ENCODE results near the gene SEMA6A. TPM values are rescaled to one million over a fixed set of nuclear protein-coding genes. Genes with fewer than 3 reads are reported as not detected.

Gene SEMA6A
- total RNA-seq, 1 experiment from 2014 or later, result 406 TPM

DNA sequence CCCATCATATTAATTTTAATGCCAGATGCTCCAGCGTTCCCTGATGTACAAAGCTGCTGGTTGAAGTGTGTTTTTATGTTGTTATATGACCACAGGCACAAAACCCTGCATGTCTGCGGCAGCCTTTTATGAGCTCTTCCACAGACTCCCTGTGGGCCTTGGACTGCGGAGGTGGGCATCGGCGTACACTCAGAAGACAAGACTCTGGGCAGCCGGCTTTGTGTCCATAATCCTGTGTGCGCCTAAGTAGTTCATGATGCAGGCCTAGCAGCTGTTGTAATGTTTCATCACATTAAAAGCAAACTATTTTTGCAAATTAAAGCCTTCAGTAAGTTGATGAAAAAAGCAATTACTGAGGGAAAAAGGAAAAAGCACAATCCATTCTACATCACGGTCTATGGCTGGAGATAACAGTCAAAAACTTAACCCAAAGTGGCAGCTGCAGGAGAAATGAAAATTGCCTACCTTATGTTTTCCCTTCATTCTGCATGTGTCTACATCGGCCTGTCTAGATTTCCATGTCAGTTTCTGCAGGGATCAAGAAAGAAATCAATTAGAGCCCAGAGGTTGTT lies 78.8 kb downstream of the SEMA6A start (continued):
- TF ChIP-seq, protein P1, sequence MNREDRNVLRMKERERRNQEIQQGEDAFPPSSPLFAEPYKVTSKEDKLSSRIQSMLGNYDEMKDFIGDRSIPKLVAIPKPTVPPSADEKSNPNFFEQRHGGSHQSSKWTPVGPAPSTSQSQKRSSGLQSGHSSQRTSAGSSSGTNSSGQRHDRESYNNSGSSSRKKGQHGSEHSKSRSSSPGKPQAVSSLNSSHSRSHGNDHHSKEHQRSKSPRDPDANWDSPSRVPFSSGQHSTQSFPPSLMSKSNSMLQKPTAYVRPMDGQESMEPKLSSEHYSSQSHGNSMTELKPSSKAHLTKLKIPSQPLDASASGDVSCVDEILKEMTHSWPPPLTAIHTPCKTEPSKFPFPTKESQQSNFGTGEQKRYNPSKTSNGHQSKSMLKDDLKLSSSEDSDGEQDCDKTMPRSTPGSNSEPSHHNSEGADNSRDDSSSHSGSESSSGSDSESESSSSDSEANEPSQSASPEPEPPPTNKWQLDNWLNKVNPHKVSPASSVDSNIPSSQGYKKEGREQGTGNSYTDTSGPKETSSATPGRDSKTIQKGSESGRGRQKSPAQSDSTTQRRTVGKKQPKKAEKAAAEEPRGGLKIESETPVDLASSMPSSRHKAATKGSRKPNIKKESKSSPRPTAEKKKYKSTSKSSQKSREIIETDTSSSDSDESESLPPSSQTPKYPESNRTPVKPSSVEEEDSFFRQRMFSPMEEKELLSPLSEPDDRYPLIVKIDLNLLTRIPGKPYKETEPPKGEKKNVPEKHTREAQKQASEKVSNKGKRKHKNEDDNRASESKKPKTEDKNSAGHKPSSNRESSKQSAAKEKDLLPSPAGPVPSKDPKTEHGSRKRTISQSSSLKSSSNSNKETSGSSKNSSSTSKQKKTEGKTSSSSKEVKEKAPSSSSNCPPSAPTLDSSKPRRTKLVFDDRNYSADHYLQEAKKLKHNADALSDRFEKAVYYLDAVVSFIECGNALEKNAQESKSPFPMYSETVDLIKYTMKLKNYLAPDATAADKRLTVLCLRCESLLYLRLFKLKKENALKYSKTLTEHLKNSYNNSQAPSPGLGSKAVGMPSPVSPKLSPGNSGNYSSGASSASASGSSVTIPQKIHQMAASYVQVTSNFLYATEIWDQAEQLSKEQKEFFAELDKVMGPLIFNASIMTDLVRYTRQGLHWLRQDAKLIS (CRISPR knock-in tag; IDR thresholded peaks at IDR 0.05; ENCODE audit: borderline replicate concordance), result no peak
- TF ChIP-seq, protein P2, sequence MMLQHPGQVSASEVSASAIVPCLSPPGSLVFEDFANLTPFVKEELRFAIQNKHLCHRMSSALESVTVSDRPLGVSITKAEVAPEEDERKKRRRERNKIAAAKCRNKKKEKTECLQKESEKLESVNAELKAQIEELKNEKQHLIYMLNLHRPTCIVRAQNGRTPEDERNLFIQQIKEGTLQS (CRISPR knock-in tag; conservative IDR thresholded peaks at IDR 0.05), result no peak

DNA sequence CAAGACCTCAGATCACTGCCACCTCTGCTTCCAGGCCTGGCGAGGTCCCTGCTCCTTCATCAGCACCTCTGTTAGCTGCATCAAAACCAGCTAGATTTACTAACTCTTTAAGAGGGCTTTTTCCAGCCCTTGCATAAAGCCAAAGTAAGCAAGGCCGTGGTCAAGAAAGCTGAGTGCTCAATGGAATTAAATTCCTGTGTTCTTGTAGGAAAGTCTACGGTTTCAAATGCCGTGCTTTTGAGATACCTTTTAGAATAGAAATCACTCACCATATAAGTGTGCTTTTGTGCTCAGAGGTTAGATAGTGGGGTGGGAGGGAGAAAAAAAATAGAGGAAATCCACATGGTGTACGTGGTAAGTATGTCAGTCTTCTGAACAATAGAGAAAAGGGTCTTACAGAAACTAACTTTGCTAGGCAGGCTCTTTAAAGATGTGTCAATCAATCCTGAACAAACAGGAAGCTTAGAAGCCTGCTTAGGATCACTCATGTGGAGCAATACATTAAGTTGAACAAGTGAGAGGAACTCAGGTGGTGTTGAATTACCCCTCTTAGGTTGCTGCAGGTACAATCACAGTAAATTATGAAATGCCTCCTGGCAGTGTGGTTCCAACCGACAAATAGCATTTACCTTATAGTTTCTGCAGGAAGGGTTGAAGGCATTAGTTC lies 79.7 kb downstream of the SEMA6A start:
- Mint-ChIP-seq H3K9me3 (no peaks in the 10 kb centered on the region), H3K4me1 (peaks cover 48% of the 10 kb centered on the region), H3K4me3 (no peak overlapping the region), H3K27ac (peak overlapping the region; percentile 90), H3K36me3 (peaks cover 88% of the 10 kb centered on the region), H3K27me3 (ENCODE audit: low read depth) (no peaks in the 10 kb centered on the region)
- DNase-seq (ENCODE audit: low spot score) (no peak), ATAC-seq (no peak)
- no peak for TF ChIP-seq ETV6 (CRISPR knock-in tag; IDR thresholded peaks at IDR 0.05)
- TF ChIP-seq, protein P3, sequence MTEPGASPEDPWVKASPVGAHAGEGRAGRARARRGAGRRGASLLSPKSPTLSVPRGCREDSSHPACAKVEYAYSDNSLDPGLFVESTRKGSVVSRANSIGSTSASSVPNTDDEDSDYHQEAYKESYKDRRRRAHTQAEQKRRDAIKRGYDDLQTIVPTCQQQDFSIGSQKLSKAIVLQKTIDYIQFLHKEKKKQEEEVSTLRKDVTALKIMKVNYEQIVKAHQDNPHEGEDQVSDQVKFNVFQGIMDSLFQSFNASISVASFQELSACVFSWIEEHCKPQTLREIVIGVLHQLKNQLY (CRISPR knock-in tag; IDR thresholded peaks at IDR 0.05), result no peak
- TF ChIP-seq, protein P4, sequence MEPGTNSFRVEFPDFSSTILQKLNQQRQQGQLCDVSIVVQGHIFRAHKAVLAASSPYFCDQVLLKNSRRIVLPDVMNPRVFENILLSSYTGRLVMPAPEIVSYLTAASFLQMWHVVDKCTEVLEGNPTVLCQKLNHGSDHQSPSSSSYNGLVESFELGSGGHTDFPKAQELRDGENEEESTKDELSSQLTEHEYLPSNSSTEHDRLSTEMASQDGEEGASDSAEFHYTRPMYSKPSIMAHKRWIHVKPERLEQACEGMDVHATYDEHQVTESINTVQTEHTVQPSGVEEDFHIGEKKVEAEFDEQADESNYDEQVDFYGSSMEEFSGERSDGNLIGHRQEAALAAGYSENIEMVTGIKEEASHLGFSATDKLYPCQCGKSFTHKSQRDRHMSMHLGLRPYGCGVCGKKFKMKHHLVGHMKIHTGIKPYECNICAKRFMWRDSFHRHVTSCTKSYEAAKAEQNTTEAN (CRISPR knock-in tag; IDR thresholded peaks at IDR 0.05), result no peak
- TF ChIP-seq, protein P5, sequence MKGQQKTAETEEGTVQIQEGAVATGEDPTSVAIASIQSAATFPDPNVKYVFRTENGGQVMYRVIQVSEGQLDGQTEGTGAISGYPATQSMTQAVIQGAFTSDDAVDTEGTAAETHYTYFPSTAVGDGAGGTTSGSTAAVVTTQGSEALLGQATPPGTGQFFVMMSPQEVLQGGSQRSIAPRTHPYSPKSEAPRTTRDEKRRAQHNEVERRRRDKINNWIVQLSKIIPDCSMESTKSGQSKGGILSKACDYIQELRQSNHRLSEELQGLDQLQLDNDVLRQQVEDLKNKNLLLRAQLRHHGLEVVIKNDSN (CRISPR knock-in tag; IDR thresholded peaks at IDR 0.05), result no peak
- CTCF ChIA-PET, result no interaction called here
- POLR2A ChIA-PET, result no interaction called here

DNA sequence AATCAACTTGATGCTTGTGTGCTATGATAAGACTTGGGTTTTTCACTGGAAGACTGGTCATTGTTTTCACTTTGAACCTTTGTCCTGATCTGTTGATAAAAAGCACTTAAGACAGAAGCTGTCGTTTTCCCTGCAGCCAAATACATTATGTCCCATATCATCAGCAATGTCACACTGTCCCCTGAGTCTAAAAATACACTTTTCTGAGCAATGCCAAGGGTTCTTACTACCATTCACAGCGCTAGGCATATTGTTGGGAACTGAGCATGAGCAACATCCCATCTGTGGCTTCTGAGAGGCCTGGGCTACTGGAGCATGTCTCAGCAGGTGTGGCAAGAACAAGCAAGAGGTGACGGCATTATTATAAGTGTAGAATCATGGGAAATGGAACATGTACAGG lies 81.8 kb downstream of the SEMA6A start:
- DNase-seq (ENCODE audit: low spot score) (no peak), ATAC-seq (no peak)
- H3K4me3 Mint-ChIP-seq, result no peak overlapping the region
- H3K27me3 Mint-ChIP-seq (ENCODE audit: low read depth), result no peaks in the 10 kb centered on the region
- peak overlapping the region; percentile 90 for H3K27ac Mint-ChIP-seq
- H3K9me3 Mint-ChIP-seq, result no peaks in the 10 kb centered on the region
- peaks cover 96% of the 10 kb centered on the region for H3K36me3 Mint-ChIP-seq
- peaks cover 30% of the 10 kb centered on the region for H3K4me1 Mint-ChIP-seq
- CTCF ChIA-PET, result no interaction called here
- POLR2A ChIA-PET, result no interaction called here
- TF ChIP-seq, protein P6, sequence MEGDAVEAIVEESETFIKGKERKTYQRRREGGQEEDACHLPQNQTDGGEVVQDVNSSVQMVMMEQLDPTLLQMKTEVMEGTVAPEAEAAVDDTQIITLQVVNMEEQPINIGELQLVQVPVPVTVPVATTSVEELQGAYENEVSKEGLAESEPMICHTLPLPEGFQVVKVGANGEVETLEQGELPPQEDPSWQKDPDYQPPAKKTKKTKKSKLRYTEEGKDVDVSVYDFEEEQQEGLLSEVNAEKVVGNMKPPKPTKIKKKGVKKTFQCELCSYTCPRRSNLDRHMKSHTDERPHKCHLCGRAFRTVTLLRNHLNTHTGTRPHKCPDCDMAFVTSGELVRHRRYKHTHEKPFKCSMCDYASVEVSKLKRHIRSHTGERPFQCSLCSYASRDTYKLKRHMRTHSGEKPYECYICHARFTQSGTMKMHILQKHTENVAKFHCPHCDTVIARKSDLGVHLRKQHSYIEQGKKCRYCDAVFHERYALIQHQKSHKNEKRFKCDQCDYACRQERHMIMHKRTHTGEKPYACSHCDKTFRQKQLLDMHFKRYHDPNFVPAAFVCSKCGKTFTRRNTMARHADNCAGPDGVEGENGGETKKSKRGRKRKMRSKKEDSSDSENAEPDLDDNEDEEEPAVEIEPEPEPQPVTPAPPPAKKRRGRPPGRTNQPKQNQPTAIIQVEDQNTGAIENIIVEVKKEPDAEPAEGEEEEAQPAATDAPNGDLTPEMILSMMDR (IDR thresholded peaks at IDR 0.05), result no peak
- TF ChIP-seq, protein P7, sequence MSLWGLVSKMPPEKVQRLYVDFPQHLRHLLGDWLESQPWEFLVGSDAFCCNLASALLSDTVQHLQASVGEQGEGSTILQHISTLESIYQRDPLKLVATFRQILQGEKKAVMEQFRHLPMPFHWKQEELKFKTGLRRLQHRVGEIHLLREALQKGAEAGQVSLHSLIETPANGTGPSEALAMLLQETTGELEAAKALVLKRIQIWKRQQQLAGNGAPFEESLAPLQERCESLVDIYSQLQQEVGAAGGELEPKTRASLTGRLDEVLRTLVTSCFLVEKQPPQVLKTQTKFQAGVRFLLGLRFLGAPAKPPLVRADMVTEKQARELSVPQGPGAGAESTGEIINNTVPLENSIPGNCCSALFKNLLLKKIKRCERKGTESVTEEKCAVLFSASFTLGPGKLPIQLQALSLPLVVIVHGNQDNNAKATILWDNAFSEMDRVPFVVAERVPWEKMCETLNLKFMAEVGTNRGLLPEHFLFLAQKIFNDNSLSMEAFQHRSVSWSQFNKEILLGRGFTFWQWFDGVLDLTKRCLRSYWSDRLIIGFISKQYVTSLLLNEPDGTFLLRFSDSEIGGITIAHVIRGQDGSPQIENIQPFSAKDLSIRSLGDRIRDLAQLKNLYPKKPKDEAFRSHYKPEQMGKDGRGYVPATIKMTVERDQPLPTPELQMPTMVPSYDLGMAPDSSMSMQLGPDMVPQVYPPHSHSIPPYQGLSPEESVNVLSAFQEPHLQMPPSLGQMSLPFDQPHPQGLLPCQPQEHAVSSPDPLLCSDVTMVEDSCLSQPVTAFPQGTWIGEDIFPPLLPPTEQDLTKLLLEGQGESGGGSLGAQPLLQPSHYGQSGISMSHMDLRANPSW (CRISPR knock-in tag; conservative IDR thresholded peaks at IDR 0.05; ENCODE audit: low read depth), result no peak
- no peak for TF ChIP-seq CBFB (CRISPR knock-in tag; IDR thresholded peaks at IDR 0.05; ENCODE audit: low read depth)
- TF ChIP-seq NFE2L1 (CRISPR knock-in tag; IDR thresholded peaks at IDR 0.05), result no peak
- TF ChIP-seq ZNF317 (CRISPR knock-in tag; IDR thresholded peaks at IDR 0.05; ENCODE audit: borderline replicate concordance, low read depth), result no peak
- TF ChIP-seq ZNF219 (CRISPR knock-in tag; IDR thresholded peaks at IDR 0.05; ENCODE audit: borderline replicate concordance), result no peak
- TF ChIP-seq, protein P8, sequence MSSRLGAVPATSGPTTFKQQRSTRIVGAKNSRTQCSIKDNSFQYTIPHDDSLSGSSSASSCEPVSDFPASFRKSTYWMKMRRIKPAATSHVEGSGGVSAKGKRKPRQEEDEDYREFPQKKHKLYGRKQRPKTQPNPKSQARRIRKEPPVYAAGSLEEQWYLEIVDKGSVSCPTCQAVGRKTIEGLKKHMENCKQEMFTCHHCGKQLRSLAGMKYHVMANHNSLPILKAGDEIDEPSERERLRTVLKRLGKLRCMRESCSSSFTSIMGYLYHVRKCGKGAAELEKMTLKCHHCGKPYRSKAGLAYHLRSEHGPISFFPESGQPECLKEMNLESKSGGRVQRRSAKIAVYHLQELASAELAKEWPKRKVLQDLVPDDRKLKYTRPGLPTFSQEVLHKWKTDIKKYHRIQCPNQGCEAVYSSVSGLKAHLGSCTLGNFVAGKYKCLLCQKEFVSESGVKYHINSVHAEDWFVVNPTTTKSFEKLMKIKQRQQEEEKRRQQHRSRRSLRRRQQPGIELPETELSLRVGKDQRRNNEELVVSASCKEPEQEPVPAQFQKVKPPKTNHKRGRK (CRISPR knock-in tag; IDR thresholded peaks at IDR 0.05; ENCODE audit: borderline replicate concordance), result no peak
- TF ChIP-seq, protein P9, sequence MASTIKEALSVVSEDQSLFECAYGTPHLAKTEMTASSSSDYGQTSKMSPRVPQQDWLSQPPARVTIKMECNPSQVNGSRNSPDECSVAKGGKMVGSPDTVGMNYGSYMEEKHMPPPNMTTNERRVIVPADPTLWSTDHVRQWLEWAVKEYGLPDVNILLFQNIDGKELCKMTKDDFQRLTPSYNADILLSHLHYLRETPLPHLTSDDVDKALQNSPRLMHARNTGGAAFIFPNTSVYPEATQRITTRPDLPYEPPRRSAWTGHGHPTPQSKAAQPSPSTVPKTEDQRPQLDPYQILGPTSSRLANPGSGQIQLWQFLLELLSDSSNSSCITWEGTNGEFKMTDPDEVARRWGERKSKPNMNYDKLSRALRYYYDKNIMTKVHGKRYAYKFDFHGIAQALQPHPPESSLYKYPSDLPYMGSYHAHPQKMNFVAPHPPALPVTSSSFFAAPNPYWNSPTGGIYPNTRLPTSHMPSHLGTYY (CRISPR knock-in tag; IDR thresholded peaks at IDR 0.05), result no peak
